BE2C (cell line): ENCODE results near the gene KIAA0319L.

Experiments
- DNase-seq: peaks from one replicate; pipeline ENCODE4 v3.0.0-alpha.2; 2020
- H3K27me3 ChIP-seq: fragments of 250-450 bp; sonication (Bioruptor Pico); 2 replicates; pipeline ENCODE4 v1.5.1; 2020; ENCODE audit warnings: mild to moderate bottlenecking
- H3K36me3 ChIP-seq: fragments of 250-450 bp; sonication (Bioruptor Pico); 2 replicates; pipeline ENCODE4 v1.5.1; 2020; ENCODE audit warnings: mild to moderate bottlenecking
- H3K4me1 ChIP-seq: fragments of 250-450 bp; sonication (Bioruptor Pico); 2 replicates; pipeline ENCODE4 v1.5.1; 2020
- H3K4me3 ChIP-seq: 2 replicates; pipeline ENCODE4 v1.5.1; 2011; ENCODE audit warnings: low read depth, low read length
- H3K9me3 ChIP-seq: fragments of 250-450 bp; sonication (Bioruptor Pico); 2 replicates; pipeline ENCODE4 v1.5.1; 2020
- TF ChIP-seq, protein P1 (sequence below): IDR thresholded peaks from 2 replicates; pipeline ENCODE4 v1.5.1; 2012; ENCODE audit warnings: mild to moderate bottlenecking, low read depth, low read length

KIAA0319L gene

DNA sequence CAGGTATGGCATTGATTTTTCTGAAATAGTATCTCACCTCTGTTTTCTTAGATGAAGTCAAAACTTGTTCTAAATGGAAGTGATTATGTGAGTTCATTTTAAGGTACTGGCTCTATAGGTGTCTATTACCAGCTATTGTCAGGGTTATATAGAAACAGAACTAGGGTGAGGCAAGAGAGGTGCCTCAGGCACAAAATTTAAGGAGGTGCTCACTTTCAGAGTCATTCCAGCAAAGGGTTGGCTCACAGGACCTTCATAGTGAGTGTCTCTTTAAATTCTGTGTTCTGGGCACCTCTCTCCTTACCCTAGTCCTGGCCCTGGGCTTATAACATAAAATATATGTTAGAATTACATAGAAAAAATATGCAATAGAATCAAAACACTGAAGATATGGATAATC lies 49.3 kb downstream of the KIAA0319L start:
- H3K4me1 ChIP-seq = peaks cover 7% of the 10 kb centered on the region

DNA sequence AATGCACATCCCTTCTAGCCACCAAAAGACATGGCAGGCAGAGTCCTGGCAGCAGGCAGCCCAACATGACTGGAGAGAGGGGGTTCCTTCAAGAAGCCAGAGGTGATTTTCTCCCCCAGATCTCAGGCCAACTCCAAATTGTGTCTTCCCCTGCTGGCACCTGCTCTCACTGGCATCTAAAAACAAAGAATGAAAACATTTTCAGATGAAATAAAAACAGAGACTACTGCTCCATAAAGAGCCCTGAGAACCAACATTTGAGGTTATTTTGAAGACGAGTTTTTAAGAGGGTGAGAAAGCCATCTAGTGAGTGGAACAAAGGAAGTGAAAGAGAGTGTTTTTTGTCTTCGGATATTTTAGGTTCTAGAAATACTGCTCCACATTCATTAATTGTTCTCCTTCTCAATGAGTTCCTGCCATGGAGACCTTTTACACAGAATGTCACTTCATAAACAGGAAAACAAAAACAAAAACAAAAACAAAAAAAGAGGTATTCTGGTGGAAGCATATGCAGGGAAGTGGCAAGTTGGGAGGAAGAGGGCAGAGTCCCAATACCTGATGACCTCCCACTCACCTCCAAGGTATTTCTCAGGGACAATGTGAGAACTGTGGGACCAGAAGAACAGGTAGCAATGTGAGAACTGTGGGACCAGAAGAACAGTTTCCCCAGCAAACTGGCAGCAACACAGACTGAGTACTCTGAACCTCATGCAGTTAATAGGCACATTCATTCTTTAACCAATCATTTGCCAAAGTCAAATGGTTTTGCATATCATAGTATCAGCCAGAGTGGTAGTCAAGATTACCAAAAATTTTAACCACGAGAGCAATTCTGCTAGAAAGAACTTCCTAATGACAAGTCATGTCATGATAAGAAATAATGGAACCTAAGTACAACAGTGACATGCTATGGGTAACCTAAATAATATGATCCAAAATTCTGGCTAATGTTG lies 50.0 kb downstream of the KIAA0319L start:
- TF ChIP-seq, protein P1, sequence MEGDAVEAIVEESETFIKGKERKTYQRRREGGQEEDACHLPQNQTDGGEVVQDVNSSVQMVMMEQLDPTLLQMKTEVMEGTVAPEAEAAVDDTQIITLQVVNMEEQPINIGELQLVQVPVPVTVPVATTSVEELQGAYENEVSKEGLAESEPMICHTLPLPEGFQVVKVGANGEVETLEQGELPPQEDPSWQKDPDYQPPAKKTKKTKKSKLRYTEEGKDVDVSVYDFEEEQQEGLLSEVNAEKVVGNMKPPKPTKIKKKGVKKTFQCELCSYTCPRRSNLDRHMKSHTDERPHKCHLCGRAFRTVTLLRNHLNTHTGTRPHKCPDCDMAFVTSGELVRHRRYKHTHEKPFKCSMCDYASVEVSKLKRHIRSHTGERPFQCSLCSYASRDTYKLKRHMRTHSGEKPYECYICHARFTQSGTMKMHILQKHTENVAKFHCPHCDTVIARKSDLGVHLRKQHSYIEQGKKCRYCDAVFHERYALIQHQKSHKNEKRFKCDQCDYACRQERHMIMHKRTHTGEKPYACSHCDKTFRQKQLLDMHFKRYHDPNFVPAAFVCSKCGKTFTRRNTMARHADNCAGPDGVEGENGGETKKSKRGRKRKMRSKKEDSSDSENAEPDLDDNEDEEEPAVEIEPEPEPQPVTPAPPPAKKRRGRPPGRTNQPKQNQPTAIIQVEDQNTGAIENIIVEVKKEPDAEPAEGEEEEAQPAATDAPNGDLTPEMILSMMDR = no peak
- H3K4me3 ChIP-seq = no peak overlapping the region

More for the DNA sequence above, 49.3 kb downstream of the KIAA0319L start:
- TF ChIP-seq, protein P1 = no peak
- DNase-seq = no peak
- Histone ChIP-seq H3K4me3 (no peak overlapping the region), H3K36me3 (no peaks in the 10 kb centered on the region), H3K9me3 (no peaks in the 10 kb centered on the region), H3K27me3 (no peaks in the 10 kb centered on the region)

DNA sequence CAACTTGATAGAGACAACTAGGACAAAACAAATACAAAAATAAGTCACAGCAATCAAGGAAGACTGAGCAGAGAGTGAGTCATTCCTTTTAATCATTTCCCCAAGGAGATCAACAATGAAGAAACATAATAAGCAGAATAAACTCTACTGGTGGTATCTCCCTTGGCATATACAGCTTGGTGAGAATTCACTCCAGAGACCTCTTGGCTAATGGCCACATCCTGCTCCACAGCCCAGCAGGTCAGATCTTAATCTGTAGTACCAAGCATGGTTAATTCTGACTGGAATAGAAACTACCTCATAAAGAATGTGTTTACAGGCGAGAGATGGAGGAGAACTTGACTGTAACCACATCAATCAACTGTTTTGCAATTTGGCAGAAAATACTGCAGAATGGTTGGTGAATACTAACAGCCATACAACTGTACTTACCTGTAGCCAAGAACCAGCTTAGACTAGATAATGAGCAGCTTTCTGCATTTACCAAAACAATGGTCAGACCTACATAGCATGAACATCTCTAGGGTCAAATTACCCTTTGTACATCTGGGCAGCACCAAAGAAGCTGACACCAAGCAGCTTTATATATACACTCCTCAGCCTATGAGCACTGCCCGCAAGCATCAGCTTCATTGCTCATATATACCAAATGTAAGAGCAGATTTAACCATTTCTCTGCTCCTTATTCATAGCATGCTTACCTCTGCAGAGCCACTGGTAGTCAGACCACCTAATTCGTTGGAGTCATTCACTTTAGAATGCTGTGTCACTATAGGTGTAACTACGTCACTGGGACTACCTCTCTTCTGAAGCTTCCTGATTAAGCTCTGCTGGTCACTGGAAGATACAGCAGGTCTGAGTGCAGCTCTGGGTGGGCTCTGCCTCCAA lies 51.0 kb downstream of the KIAA0319L start:
- no peaks in the 10 kb centered on the region for H3K36me3 ChIP-seq
- no peaks in the 10 kb centered on the region for H3K9me3 ChIP-seq
- TF ChIP-seq, protein P1 = no peak
- no peaks in the 10 kb centered on the region for H3K27me3 ChIP-seq
- DNase-seq = peak; percentile 40
- no peak overlapping the region for H3K4me3 ChIP-seq
- peaks cover 7% of the 10 kb centered on the region for H3K4me1 ChIP-seq

More for the DNA sequence above, 50.0 kb downstream of the KIAA0319L start:
- no peaks in the 10 kb centered on the region for H3K27me3 ChIP-seq
- H3K9me3 ChIP-seq = no peaks in the 10 kb centered on the region
- no peaks in the 10 kb centered on the region for H3K36me3 ChIP-seq
- DNase-seq = no peak
- H3K4me1 ChIP-seq = peaks cover 7% of the 10 kb centered on the region

DNA sequence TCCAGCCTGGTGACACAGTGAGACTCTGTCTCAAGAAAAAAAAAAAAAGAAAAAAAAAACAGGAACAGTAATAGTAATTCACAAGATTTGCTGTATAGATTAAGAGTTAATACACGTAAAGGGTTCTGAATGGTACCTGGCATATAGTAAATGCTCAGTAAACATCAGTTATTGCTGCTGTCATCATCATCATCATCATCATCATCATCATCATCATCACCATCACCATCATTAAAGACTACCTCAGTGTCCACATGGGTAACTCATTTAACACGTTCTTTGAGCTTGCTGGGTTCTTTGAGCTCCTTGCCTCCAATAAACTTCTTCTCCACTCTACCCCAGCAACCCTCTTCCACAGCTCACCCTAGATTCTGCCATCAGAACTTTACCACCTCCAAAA lies 55.0 kb downstream of the KIAA0319L start:
- no peak for DNase-seq
- Histone ChIP-seq H3K4me1 (peaks cover 7% of the 10 kb centered on the region; the same call in 1 of the 2 replicates), H3K9me3 (no peaks in the 10 kb centered on the region), H3K27me3 (no peaks in the 10 kb centered on the region), H3K4me3 (no peak overlapping the region), H3K36me3 (no peaks in the 10 kb centered on the region)
- TF ChIP-seq, protein P1 = no peak

DNA sequence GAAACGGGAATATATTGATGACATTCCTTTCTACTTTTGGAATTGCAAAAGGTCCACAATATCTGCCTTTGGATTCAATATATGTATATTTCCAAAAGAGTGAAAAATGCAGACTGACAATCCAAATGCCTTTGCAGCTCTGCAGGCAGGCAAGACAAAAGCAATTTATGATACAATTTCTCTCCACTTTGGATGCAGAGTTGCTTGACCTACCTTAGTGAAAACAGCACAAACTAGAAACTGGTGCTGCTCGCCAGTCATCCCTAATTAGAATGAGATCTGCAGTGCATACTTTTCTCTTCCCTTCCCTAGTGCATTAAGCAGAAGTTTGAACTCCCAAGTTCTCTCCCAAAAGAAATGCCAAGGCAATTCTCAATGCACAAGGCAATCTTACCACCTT lies 56.8 kb downstream of the KIAA0319L start:
- DNase-seq = no peak
- Histone ChIP-seq H3K36me3 (no peaks in the 10 kb centered on the region), H3K4me1 (no peaks in the 10 kb centered on the region), H3K4me3 (no peak overlapping the region), H3K27me3 (no peaks in the 10 kb centered on the region), H3K9me3 (no peaks in the 10 kb centered on the region)
- TF ChIP-seq, protein P1 = no peak
